ENCODE results near the gene SMIM38. TPM values are rescaled to one million over a fixed set of nuclear protein-coding genes. Genes with fewer than 3 reads are reported as not detected.

The SMIM38 gene
- total and polyA plus RNA-seq, 4 donors, result 0.08 to 1.3 (median 0.43) TPM

DNA sequence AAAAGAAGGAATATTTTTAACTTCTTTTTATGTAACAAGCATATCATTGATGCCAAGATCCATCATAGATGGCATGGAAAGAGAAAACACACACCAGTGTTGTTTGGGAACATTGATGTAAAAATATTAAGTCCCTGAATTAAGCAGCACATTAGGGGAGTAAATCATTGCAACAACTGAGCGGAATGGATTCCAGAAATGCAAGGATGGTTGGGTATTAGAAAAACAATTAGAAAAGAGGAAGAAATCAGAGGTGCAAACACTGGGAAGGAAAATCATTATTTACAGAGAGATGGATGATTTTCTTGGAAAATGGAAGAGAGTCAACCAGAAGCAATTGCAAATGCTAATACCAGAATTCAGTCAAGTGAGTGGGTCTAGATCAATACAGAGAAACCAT is 8.1 kb downstream of the SMIM38 start:
- no peak overlapping the region for H3K4me3 ChIP-seq
- WGBS, 2 donors, result 94 to 99% methylated on average over 1 of the region's 1 CpG
- no peak overlapping the region for H3K27ac ChIP-seq (ENCODE audit: low read depth in 1 of 2, low read length in 1 of 2)
- peaks cover 0 to 5% (median 2%) of the 10 kb centered on the region in 4 donors for H3K9me3 ChIP-seq (ENCODE audit: control insufficient read depth in 4 of 4, insufficient read depth in 3 of 4, low read length in 3 of 4)
- TF ChIP-seq, protein P1, sequence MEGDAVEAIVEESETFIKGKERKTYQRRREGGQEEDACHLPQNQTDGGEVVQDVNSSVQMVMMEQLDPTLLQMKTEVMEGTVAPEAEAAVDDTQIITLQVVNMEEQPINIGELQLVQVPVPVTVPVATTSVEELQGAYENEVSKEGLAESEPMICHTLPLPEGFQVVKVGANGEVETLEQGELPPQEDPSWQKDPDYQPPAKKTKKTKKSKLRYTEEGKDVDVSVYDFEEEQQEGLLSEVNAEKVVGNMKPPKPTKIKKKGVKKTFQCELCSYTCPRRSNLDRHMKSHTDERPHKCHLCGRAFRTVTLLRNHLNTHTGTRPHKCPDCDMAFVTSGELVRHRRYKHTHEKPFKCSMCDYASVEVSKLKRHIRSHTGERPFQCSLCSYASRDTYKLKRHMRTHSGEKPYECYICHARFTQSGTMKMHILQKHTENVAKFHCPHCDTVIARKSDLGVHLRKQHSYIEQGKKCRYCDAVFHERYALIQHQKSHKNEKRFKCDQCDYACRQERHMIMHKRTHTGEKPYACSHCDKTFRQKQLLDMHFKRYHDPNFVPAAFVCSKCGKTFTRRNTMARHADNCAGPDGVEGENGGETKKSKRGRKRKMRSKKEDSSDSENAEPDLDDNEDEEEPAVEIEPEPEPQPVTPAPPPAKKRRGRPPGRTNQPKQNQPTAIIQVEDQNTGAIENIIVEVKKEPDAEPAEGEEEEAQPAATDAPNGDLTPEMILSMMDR (IDR thresholded peaks at IDR 0.05; ENCODE audit: control extremely low read depth, extremely low read depth), result no peak
- H3K36me3 ChIP-seq (ENCODE audit: control insufficient read depth in 4 of 4, insufficient read depth in 4 of 4, low read length in 4 of 4), result no peaks in the 10 kb centered on the region
- DNase-seq (no peak), ATAC-seq (ENCODE audit: insufficient read depth, low FRiP score) (no peak)
- no peak overlapping the region for H3K9ac ChIP-seq (ENCODE audit: insufficient read depth in 1 of 2, low read length in 2 of 2)
- peaks cover 0 to 2% (median 0%) of the 10 kb centered on the region in 5 donors for H3K4me1 ChIP-seq (ENCODE audit: control insufficient read depth in 5 of 5, insufficient read depth in 5 of 5, low read length in 5 of 5)
- no peaks in the 10 kb centered on the region for H3K27me3 ChIP-seq (ENCODE audit: control insufficient read depth in 3 of 3, insufficient read depth in 3 of 3, low read length in 2 of 3)

DNA sequence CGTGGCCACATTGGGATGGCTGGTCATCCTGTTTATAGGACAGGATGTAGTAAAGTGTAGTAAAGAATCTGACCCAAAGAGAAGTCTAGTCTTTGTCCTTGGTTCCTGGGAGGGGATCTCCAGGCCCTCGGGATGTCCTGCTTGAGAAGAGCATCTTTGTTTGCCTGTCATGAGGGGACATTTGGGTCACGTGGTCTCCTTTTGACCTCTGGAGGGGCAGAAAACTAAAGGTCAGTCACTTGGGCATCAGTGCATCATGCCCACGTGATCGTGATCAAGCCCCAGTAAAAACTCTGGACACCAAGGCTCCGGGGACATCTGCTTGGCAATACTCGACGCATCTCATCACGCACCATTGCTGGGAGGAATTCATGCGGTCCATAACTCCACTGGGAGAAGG is 9.1 kb downstream of the SMIM38 start:
- DNase-seq, result no peak
- Histone ChIP-seq H3K9me3 (ENCODE audit: control insufficient read depth in 4 of 4, insufficient read depth in 3 of 4, low read length in 3 of 4) (peaks cover 0 to 5% (median 2%) of the 10 kb centered on the region in 4 donors), H3K4me1 (ENCODE audit: control insufficient read depth in 5 of 5, insufficient read depth in 5 of 5, low read length in 5 of 5) (peaks cover 0 to 2% (median 0%) of the 10 kb centered on the region in 5 donors), H3K36me3 (ENCODE audit: control insufficient read depth in 4 of 4, insufficient read depth in 4 of 4, low read length in 4 of 4) (no peaks in the 10 kb centered on the region), H3K27me3 (ENCODE audit: control insufficient read depth in 3 of 3, insufficient read depth in 3 of 3, low read length in 2 of 3) (no peaks in the 10 kb centered on the region), H3K27ac (ENCODE audit: low read depth in 1 of 2, low read length in 1 of 2) (no peak overlapping the region), H3K4me3 (no peak overlapping the region), H3K9ac (ENCODE audit: insufficient read depth in 1 of 2, low read length in 2 of 2) (no peak overlapping the region)
- ATAC-seq (ENCODE audit: insufficient read depth, low FRiP score), result no peak
- TF ChIP-seq, protein P1 (IDR thresholded peaks at IDR 0.05; ENCODE audit: control extremely low read depth, extremely low read depth), result no peak
- WGBS, 2 donors, result 83 to 88% methylated on average over 10 of the region's 10 CpGs

DNA sequence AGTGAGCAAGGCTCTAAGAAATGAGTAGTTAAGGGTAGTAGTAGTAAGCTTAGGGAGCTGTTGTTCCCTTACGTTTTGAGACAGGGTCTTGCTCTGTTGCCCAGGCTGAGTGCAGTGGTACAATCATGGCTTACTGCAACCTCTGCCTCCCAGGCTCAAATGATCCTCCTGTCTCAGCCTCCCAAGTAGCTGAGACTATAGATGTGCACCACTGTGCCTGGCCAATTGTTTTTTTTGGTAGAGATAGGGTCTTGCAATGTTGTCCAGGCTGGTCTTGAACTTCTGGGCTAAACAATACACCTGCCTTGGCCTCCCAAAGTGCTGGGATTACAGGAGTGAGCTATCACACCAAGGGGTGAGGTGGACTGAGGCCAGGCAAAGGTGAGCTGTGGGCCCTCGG is 10.0 kb downstream of the SMIM38 start:
- no peaks in the 10 kb centered on the region for H3K27me3 ChIP-seq (ENCODE audit: control insufficient read depth in 3 of 3, insufficient read depth in 3 of 3, low read length in 2 of 3)
- H3K4me3 ChIP-seq, result no peak overlapping the region
- no peaks in the 10 kb centered on the region for H3K36me3 ChIP-seq (ENCODE audit: control insufficient read depth in 4 of 4, insufficient read depth in 4 of 4, low read length in 4 of 4)
- ATAC-seq (ENCODE audit: insufficient read depth, low FRiP score), result no peak
- no peak for DNase-seq
- no peak overlapping the region for H3K27ac ChIP-seq (ENCODE audit: low read depth in 1 of 2, low read length in 1 of 2)
- H3K9me3 ChIP-seq (ENCODE audit: control insufficient read depth in 4 of 4, insufficient read depth in 3 of 4, low read length in 3 of 4), result peaks cover 0 to 5% (median 2%) of the 10 kb centered on the region in 4 donors
- peaks cover 0 to 2% (median 0%) of the 10 kb centered on the region in 5 donors for H3K4me1 ChIP-seq (ENCODE audit: control insufficient read depth in 5 of 5, insufficient read depth in 5 of 5, low read length in 5 of 5)
- TF ChIP-seq, protein P1 (IDR thresholded peaks at IDR 0.05; ENCODE audit: control extremely low read depth, extremely low read depth), result no peak
- WGBS, 2 donors, result 93 to 95% methylated on average over 2 of the region's 2 CpGs
- no peak overlapping the region for H3K9ac ChIP-seq (ENCODE audit: insufficient read depth in 1 of 2, low read length in 2 of 2)
